ENCODE data around the gene APLP2.

GRCh38 chr11:130122141-130122575 is 52.5 kb downstream of the APLP2 start:
- no peak for TF ChIP-seq CTCF (IDR thresholded peaks at IDR 0.05; ENCODE audit: insufficient read depth, low read length, poor library complexity, severe bottlenecking)
- no peak for TF ChIP-seq EZH2phosphoT487 (conservative IDR thresholded peaks at IDR 0.05; ENCODE audit: low read length)
